Lower leg skin (tissue), 4 donors: ENCODE measurements around the gene ERN1. TPM values are rescaled to one million over a fixed set of nuclear protein-coding genes. Genes with fewer than 3 reads are reported as not detected.

Source experiments
- DNase-seq, 2 donors: peaks; one replicate each; pipeline ENCODE4 v3.0.0-alpha.2; 2019; ENCODE audit warnings: low spot score in 2 of 2
- H3K4me3 ChIP-seq: fragments of 200-600 bp; sonication (generic); 2 replicates; pipeline ENCODE4 v1.5.1; 2017; ENCODE audit warnings: mild to moderate bottlenecking, low read depth; ENCODE audit not compliant: poor library complexity, severe bottlenecking
- POLR2A ChIP-seq, 2 donors: fragments of 450-650 bp; IDR thresholded peaks; one replicate each; pipeline ENCODE4 v1.6.1; 2016 to 2017; ENCODE audit warnings: antibody characterized with exemption in 2 of 2, mild to moderate bottlenecking in 1 of 2, moderate library complexity in 1 of 2
- WGBS, 2 donors: methylation state at CpG; one replicate each; pipeline ENCODE4 v1.1.5; 2018; 5-methylcytosine and 5-hydroxymethylcytosine counted together
- intact Hi-C: fragments of 100-400 bp; cut with DNase I; formaldehyde crosslinking; loops from one replicate; pipeline ENCODE4 v1.15.0; 2023; ENCODE audit warnings: low total_unique reads
- total RNA-seq, 4 donors: library from RNA; depleted of rRNA; stranded (reverse); fragments of >200 nt; gene quantifications; one replicate each; pipeline ENCODE4 v1.1.0, GENCODE V29; 2016
- TF ChIP-seq, protein P1 (sequence below), 3 donors: fragments of 450-650 bp; IDR thresholded peaks; one replicate each; pipeline ENCODE4 v1.5.1; 2016; ENCODE audit warnings: antibody characterized with exemption in 3 of 3, mild to moderate bottlenecking in 3 of 3, moderate library complexity in 2 of 3

ERN1 gene
- total RNA-seq, 4 donors from 2014 or later = 18.2 to 44.0 (median 22.8) TPM

DNA sequence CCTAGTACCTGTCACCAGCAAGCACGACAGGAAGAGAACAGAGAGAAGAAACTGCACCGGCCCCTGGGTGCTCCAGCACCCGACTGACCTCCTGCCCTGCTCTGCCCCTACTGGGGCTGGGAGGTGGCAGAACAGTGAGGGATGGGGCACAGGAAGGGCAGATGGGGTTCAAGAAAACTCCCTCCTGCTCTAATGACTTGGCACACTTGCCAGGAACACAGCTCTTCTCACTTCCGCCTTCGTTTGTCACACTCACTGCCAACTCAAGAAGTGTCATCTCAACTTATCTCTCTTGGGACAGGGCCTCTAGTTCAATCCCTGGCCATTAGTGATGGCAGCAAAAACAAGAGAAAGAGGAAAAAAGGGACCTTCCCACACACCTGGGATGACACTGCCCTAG lies 66.9 kb downstream of the ERN1 start:
- DNase-seq = no peak
- TF ChIP-seq, protein P1, sequence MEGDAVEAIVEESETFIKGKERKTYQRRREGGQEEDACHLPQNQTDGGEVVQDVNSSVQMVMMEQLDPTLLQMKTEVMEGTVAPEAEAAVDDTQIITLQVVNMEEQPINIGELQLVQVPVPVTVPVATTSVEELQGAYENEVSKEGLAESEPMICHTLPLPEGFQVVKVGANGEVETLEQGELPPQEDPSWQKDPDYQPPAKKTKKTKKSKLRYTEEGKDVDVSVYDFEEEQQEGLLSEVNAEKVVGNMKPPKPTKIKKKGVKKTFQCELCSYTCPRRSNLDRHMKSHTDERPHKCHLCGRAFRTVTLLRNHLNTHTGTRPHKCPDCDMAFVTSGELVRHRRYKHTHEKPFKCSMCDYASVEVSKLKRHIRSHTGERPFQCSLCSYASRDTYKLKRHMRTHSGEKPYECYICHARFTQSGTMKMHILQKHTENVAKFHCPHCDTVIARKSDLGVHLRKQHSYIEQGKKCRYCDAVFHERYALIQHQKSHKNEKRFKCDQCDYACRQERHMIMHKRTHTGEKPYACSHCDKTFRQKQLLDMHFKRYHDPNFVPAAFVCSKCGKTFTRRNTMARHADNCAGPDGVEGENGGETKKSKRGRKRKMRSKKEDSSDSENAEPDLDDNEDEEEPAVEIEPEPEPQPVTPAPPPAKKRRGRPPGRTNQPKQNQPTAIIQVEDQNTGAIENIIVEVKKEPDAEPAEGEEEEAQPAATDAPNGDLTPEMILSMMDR (IDR thresholded peaks at IDR 0.05) = no peak
- TF ChIP-seq POLR2A (IDR thresholded peaks at IDR 0.05) = no peak
- H3K4me3 ChIP-seq = no peak overlapping the region
- 75 to 83% methylated on average over 5 of the region's 5 CpGs for WGBS, 2 donors
- intact Hi-C loops = loop anchor here (10.0 kb wide), 1 partner anchor 72 kb away; the partner anchor contains the start of gene ERN1

GRCh38 chr17:64061178-64061898 lies 68.6 kb downstream of the ERN1 start:
- DNase-seq = no peak
- WGBS, 2 donors = 89 to 93% methylated on average over 4 to 5 of the region's 5 CpGs
- no peak overlapping the region for H3K4me3 ChIP-seq
- TF ChIP-seq, protein P1 (IDR thresholded peaks at IDR 0.05) = no peak
- TF ChIP-seq POLR2A (IDR thresholded peaks at IDR 0.05) = no peak
- intact Hi-C loops = loop anchor here (10.0 kb wide), 1 partner anchor 73 kb away; the partner anchor contains the start of gene ERN1

GRCh38 chr17:64060331-64060730 lies 69.6 kb downstream of the ERN1 start:
- H3K4me3 ChIP-seq = no peak overlapping the region
- DNase-seq = no peak
- intact Hi-C loops = loop anchor here (10.0 kb wide), 1 partner anchor 74 kb away; the partner anchor contains the start of gene ERN1
- TF ChIP-seq POLR2A (IDR thresholded peaks at IDR 0.05) = no peak
- TF ChIP-seq, protein P1 (IDR thresholded peaks at IDR 0.05) = no peak
- WGBS, 2 donors = 82 to 90% methylated on average over 5 of the region's 5 CpGs

GRCh38 chr17:64059756-64060155 lies 70.2 kb downstream of the ERN1 start:
- 93 to 95% methylated on average over 2 of the region's 2 CpGs for WGBS, 2 donors
- intact Hi-C loops = loop anchor here (10.0 kb wide), 1 partner anchor 75 kb away; the partner anchor contains the start of gene ERN1

DNA sequence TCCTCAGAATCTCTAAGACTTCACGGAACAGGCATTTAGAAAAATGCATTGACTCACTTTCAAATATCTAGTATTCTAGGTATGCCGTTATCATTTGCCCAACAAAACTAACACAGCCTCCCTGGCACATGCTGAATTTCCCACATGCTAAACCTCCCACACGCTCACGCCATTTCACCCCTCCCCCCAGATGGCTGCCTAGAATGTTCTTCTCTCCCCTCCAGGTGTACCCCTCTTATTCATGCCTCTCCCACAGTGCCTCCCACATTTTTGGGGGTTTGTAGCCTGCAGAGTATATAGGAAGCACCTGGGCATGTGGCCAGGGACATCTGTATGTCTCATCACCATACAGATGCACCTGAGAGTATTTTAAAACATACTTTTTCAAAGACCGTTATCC lies 71.3 kb downstream of the ERN1 start:
- intact Hi-C loops = no loop called here
- no peak overlapping the region for H3K4me3 ChIP-seq
- no peak for TF ChIP-seq POLR2A (IDR thresholded peaks at IDR 0.05)
- TF ChIP-seq, protein P1 (IDR thresholded peaks at IDR 0.05) = no peak
- no peak for DNase-seq
- WGBS, 2 donors = 85 to 86% methylated on average over 5 of the region's 5 CpGs

More at GRCh38 chr17:64059756-64060155, 70.2 kb downstream of the ERN1 start:
- no peak overlapping the region for H3K4me3 ChIP-seq
- no peak for DNase-seq
- TF ChIP-seq, protein P1 (IDR thresholded peaks at IDR 0.05) = no peak
- no peak for TF ChIP-seq POLR2A (IDR thresholded peaks at IDR 0.05)
